ENCODE results near the gene PACS2. TPM values are rescaled to one million over a fixed set of nuclear protein-coding genes. Genes with fewer than 3 reads are reported as not detected.

Gene PACS2
- polyA plus RNA-seq, 3 donors: 3.1 to 87.0 (median 3.7) TPM

DNA sequence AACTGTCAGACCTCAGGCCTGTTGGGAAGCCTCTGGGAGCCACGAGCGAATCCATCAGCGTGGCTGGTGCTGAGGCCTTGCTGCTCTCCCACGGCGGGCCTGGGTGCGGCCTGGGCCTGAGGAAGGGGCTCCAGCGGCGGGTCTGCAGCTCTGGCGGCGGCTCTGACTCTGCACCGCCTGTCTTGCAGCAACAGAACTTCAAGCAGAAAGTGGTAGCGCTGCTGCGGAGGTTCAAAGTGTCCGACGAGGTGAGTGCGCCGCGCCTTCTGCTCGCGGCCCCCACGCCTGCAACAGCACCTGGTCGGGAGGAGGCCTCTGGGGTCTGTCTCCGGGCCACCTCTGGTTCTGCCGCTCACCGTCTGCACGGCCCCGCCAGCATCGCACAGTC lies 55.1 kb downstream of the PACS2 start:
- H3K27ac Mint-ChIP-seq: no peak overlapping the region
- DNase-seq: no peak
- intact Hi-C loops (cut with micrococcal nuclease): loop anchor here (2.0 to 5.0 kb wide), 4 partner anchors 38 to 159 kb away; partner anchors contain the start of genes MTA1 (in 1 of the 2) and TEDC1 (in 1 of the 2)
- Histone ChIP-seq H3K4me1 (ENCODE audit: control insufficient read depth in 1 of 2, insufficient read depth in 2 of 2, low read length in 2 of 2) (peaks cover 3 to 6% of the 10 kb centered on the region in 2 donors), H3K4me3 (replicated peaks in 1 of 3; ENCODE audit: low read depth in 2 of 3, low read length in 3 of 3) (no peak overlapping the region), H3K9ac (ENCODE audit: insufficient read depth, low read length, poor library complexity, severe bottlenecking) (no peak overlapping the region), H4K20me1 (ENCODE audit: insufficient read depth, low read length) (peaks cover 6% of the 10 kb centered on the region), H3K36me3 (replicated peaks in 1 of 2; ENCODE audit: control insufficient read depth in 1 of 2, insufficient read depth in 2 of 2, low read length in 2 of 2) (peaks cover 15 to 23% of the 10 kb centered on the region in 2 donors), H3K4me2 (replicated peaks; ENCODE audit: extremely low read depth, low read length, poor library complexity, severe bottlenecking) (no peak overlapping the region), H2AFZ (ENCODE audit: insufficient read depth, low read depth, low read length, poor library complexity, severe bottlenecking) (no peak overlapping the region), H3K27me3 (ENCODE audit: control insufficient read depth in 2 of 2, insufficient read depth in 2 of 2, low read length in 2 of 2) (no peaks in the 10 kb centered on the region), H3K9me3 (replicated peaks in 1 of 2; ENCODE audit: control insufficient read depth in 1 of 2, insufficient read depth in 1 of 2, low read length in 2 of 2) (no peaks in the 10 kb centered on the region), H3K79me2 (ENCODE audit: insufficient read depth, low read length) (no peaks in the 10 kb centered on the region), H3K27ac (ENCODE audit: low read depth in 1 of 2, low read length in 2 of 2) (no peak overlapping the region)
- TF ChIP-seq CTCF (IDR thresholded peaks at IDR 0.05): no peak
- H3K36me3 Mint-ChIP-seq: peaks cover 13 to 27% of the 10 kb centered on the region in 2 donors
- peaks cover 1 to 7% (median 4%) of the 10 kb centered on the region in 3 donors for H3K27me3 Mint-ChIP-seq (ENCODE audit: low read depth in 3 of 3)
- H3K4me3 Mint-ChIP-seq: no peak overlapping the region
- 96% methylated on average over 28 of the region's 28 CpGs for WGBS (ENCODE audit: insufficient coverage)
- peaks cover 5% of the 10 kb centered on the region for H3K4me1 Mint-ChIP-seq
- peaks cover 0 to 2% (median 0%) of the 10 kb centered on the region in 7 donors for H3K9me3 Mint-ChIP-seq

- Histone ChIP-seq H3K9ac (ENCODE audit: insufficient read depth, low read length, poor library complexity, severe bottlenecking) (no peak overlapping the region), H4K20me1 (ENCODE audit: insufficient read depth, low read length) (no peaks in the 10 kb centered on the region), H2AFZ (ENCODE audit: insufficient read depth, low read depth, low read length, poor library complexity, severe bottlenecking) (no peak overlapping the region), H3K4me1 (ENCODE audit: control insufficient read depth in 1 of 2, insufficient read depth in 2 of 2, low read length in 2 of 2) (peaks cover 16 to 26% of the 10 kb centered on the region in 2 donors), H3K79me2 (ENCODE audit: insufficient read depth, low read length) (no peaks in the 10 kb centered on the region), H3K27me3 (ENCODE audit: control insufficient read depth in 2 of 2, insufficient read depth in 2 of 2, low read length in 2 of 2) (no peaks in the 10 kb centered on the region), H3K4me3 (replicated peaks in 1 of 3; ENCODE audit: low read depth in 2 of 3, low read length in 3 of 3) (no peak overlapping the region), H3K36me3 (replicated peaks in 1 of 2; ENCODE audit: control insufficient read depth in 1 of 2, insufficient read depth in 2 of 2, low read length in 2 of 2) (peaks cover 0 to 6% of the 10 kb centered on the region in 2 donors), H3K4me2 (replicated peaks; ENCODE audit: extremely low read depth, low read length, poor library complexity, severe bottlenecking) (no peak overlapping the region), H3K27ac (ENCODE audit: low read depth in 1 of 2, low read length in 2 of 2) (no peak overlapping the region), H3K9me3 (replicated peaks in 1 of 2; ENCODE audit: control insufficient read depth in 1 of 2, insufficient read depth in 1 of 2, low read length in 2 of 2) (peaks cover 0 to 7% of the 10 kb centered on the region in 2 donors)
- Mint-ChIP-seq H3K27ac (no peak overlapping the region), H3K36me3 (peaks cover 13 to 25% of the 10 kb centered on the region in 2 donors), H3K4me3 (no peak overlapping the region), H3K9me3 (peaks cover 0 to 9% (median 4%) of the 10 kb centered on the region in 7 donors), H3K27me3 (ENCODE audit: low read depth in 3 of 3) (peaks cover 0 to 2% (median 2%) of the 10 kb centered on the region in 3 donors), H3K4me1 (peaks cover 16% of the 10 kb centered on the region)
- no peak for TF ChIP-seq CTCF (IDR thresholded peaks at IDR 0.05)
- 94% methylated on average over 11 of the region's 11 CpGs for WGBS (ENCODE audit: insufficient coverage)
- intact Hi-C loops (cut with micrococcal nuclease): loop anchor here (5.0 kb wide), 2 partner anchors 33 to 43 kb away; partner anchors contain the start of gene MTA1 (in 1 of the 2)
- DNase-seq: no peak
These were observed 59.8 kb downstream of the PACS2 start for GRCh38 chr14:105374389-105374788.
